Left kidney (tissue), 2 donors: ENCODE results near the gene CCDC9B. TPM values are rescaled to one million over a fixed set of nuclear protein-coding genes. Genes with fewer than 3 reads are reported as not detected.

Source experiments
- DNase-seq: peaks from one replicate; pipeline ENCODE4 v3.0.0-alpha.2; 2013
- polyA plus RNA-seq: library from polyadenylated mRNA; unstranded; fragments of 120-200 nt; gene quantifications from one replicate; pipeline ENCODE4 v1.2.1, GENCODE V29; 2013; ENCODE audit not compliant: insufficient read length

CCDC9B gene
- polyA plus RNA-seq, 1 donor, result 6.3 TPM

DNA sequence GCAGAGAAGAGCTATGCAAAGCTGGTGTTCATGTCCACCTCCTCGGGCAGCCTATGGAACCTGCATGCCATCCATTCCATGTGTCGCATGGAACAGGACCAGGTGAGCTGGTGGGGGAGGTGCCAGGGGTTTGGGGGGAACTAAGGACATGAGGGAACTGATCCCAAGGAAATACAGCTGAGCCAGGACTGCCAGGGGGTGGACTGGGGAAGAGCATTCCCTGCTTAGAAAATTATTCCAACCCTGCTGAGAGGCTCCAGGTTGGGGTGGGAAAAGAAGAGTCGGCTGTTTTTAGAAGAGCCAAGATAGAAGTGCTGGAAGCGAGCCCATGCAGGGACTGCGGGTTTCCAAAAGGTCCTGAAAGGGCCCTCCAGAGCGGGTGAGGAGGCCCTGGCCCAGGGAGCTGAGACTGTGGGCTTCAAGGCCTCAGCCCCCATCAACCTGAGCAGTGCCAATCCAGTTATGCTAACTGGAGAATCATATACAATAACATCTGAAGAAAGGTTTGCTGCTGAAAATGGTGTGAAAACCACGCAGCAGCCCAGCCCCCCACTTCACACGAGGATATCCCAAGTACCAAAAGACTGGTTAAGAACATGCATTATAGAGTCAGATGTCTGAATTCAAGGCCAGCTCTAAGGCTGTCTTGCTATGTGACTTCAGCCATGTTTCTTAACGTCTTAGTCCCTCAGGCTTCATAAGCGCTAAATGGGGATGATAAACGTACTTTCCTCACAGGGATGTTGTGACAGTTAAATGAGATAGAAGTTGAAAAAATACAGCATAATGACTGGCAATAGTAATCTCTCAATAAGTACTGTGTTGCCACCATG, 25.1 kb upstream of the CCDC9B start:
- no peak for DNase-seq

DNA sequence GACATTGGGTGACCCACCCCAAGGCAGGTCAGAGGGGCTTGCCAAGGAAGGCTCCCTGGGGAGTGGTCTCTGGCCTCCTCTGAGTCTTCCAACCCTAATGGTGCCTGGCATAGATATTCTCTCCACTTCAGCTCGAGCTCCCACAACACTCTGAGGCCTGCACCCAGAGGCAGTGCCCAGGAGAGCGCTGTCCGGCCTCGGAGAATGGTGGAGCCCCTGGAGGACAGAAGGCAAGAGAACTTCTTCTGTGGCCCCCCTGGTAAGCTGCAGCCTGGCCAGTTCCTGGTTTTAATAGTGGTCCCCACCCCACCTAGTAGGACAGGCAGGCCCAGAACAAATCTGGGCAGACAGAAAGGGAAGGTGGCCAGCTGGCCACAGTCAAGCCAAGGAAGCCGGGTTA, 24.3 kb upstream of the CCDC9B start:
- no peak for DNase-seq

GRCh38 chr15:40364251-40364650, 23.5 kb upstream of the CCDC9B start:
- no peak for DNase-seq

DNA sequence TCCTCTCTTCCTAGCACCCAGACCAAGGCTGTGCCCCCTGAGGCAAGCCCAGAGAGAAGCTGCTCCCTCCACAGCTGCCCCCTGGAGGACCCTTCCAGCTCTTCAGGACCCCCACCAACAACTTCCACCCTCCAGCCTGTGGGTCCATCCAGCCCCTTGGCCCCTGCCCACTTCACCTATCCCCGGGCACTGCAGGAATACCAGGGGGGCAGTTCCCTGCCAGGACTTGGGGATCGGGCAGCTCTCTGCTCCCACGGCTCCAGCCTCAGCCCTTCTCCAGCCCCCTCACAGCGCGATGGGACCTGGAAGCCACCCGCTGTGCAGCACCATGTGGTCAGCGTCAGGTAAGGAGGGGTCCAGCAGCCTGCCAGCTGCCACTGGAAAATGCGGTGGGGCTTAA, 22.9 kb upstream of the CCDC9B start:
- DNase-seq, result no peak

- DNase-seq, result no peak
Observed at GRCh38 chr15:40361640-40362039, 20.9 kb upstream of the CCDC9B start.

GRCh38 chr15:40360015-40360414, 19.3 kb upstream of the CCDC9B start:
- no peak for DNase-seq

- DNase-seq, result no peak
Observed at GRCh38 chr15:40358471-40359353, 18.0 kb upstream of the CCDC9B start.

DNA sequence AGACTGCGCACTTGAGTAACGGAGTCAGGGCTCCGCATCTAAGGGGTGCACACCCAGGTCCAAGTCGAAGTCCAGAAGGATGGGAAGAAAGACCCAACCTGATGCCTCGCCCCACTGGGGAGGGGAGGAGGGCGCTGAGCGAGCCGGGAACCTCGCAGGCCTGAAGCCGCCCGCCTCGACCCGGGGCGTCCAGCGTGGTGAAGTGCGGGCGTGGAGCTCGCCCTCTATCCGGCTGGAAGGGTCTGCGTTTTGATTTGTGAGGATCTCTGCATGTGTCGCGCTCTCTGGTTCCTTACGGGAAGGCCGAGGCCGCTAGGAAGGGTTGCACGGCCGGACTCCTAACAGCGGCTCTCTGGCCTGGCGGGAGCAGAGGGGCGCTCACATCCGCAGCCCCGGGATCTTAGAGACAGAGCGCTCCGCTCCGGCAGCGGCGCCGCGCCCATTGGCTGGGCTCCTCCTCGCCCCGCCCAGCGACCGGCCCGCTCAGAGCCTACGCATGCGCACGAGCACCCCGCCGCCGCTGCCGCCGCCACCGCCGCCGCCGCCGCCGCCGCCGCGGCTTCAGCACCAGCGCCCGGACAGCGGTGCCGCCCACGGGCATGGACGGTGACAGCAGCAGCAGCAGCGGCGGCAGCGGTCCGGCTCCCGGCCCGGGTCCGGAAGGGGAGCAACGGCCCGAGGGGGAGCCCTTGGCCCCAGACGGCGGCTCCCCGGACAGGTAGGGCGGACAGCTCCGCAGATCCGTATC, 17.2 kb upstream of the CCDC9B start, which contains the start of gene DISP2:
Gene DISP2 (plus strand): TSS at position 497 of the 748 bp plus-strand sequence. CDS start 103 bp downstream, at position 600.
- DNase-seq, result peak; percentile 78

- no peak for DNase-seq
Observed at GRCh38 chr15:40357246-40357645, 16.5 kb upstream of the CCDC9B start.

GRCh38 chr15:40355976-40356585, 15.3 kb upstream of the CCDC9B start:
- DNase-seq, result no peak

GRCh38 chr15:40354408-40355171, 13.9 kb upstream of the CCDC9B start:
- no peak for DNase-seq

GRCh38 chr15:40353697-40354096, 13.0 kb upstream of the CCDC9B start:
- no peak for DNase-seq

- DNase-seq, result no peak
Observed at GRCh38 chr15:40352281-40352901, 11.7 kb upstream of the CCDC9B start.

DNA sequence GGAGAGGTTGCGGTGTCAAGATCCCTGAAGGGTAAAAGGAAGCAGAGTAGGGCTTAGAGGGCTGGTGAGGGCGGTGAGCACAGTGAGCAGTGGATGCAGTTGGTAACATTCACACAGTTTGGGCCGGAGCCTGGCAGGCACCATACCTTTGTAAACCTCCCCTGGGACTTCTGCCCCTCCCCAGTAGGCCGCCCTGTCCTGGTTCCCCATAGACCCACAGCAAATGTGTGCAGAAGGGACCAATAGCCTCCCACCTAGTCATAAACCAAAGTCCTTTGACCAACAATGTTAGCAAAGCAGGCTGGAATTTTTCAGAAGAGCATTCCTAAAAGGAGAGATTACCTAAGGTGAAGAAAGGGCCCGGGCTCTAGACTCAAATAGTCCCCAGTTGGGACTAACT, 8.4 kb upstream of the CCDC9B start:
- no peak for DNase-seq

DNA sequence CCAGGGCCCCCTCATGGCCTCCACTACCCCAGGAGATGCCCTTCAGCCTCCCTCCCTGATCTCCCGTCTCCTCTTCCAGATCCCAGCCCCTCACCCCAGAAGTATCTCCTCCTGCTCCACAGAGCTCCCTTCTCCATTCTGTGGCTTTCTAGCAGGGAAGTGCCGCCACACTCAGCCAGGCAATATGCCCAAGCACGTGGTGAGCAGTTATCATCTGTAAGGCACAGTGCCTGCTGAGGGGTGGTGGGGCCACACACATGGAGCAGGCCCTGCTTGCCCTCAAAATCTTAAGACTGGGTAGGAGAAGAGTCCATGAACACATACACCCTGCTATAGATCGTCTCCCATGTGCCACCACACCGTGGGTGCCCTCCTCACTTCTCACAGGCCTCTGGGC, 7.7 kb upstream of the CCDC9B start:
- DNase-seq, result no peak

GRCh38 chr15:40347559-40348473, 7.1 kb upstream of the CCDC9B start:
- DNase-seq, result no peak

- no peak for DNase-seq
Observed at GRCh38 chr15:40346579-40347558, 6.1 kb upstream of the CCDC9B start.
